ENCODE measurements around the gene HOGA1.

GRCh38 chr10:97567891-97568290 lies 16.3 kb upstream of the HOGA1 start:
- no peak for TF ChIP-seq SIN3A (IDR thresholded peaks at IDR 0.05; ENCODE audit: borderline replicate concordance, insufficient read depth, low read depth, low read length)
- no peak for TF ChIP-seq CTCF (IDR thresholded peaks at IDR 0.05)

All from Panc1 (cell line).